K562 (cell line): ENCODE measurements around the gene ASB18. TPM values are rescaled to one million over a fixed set of nuclear protein-coding genes. Genes with fewer than 3 reads are reported as not detected.

Experiments
- ATAC-seq: fragments of 200-7000 bp; cut with Tn5 transposase; 3 replicates; pipeline ENCODE4 v1.9.1; 2020; ENCODE audit warnings: moderate library complexity
- BruUV-seq: library from RNA; stranded (reverse); fragments of 400-500 nt; replicated peaks from 2 replicates; lab custom pipeline; 2021; lab: Mats Ljungman, UMichigan
- CTCF ChIA-PET: fragments of 300-600 bp; formaldehyde crosslinking; extraction: SDS; loops from one replicate; lab custom pipeline; 2021; ENCODE audit warnings: low intra/inter-chr PET ratio; lab: Yijun Ruan, JAX
- POLR2A ChIA-PET: fragments of 300-600, 350-650 bp; sonication (Branson Sonifier 250); formaldehyde crosslinking; extraction: SDS; loops from one replicate; lab custom pipeline; 2021; ENCODE audit warnings: antibody characterized with exemption, inconsistent platforms; lab: Yijun Ruan, JAX
- DNase-seq, 4 experiments: peaks; one replicate each; pipeline versions ENCODE4 v3.0.0 to v3.0.0-alpha.2; 2011 to 2018; ENCODE audit warnings: low spot score in 3 of 4, mixed read lengths in 3 of 4; ENCODE audit errors: extremely low read depth in 1 of 4
- FAIRE-seq: peaks from 2 replicates; lab custom pipeline; 2011; peaks lifted over from hg19 to GRCh38; lab: Jason Lieb, UNC
- H2AFZ ChIP-seq: 2 replicates; pipeline ENCODE4 v1.6.0; 2011; ENCODE audit warnings: low read depth, low read length, control low read depth, inconsistent platforms
- H3K27ac ChIP-seq: fragments of 200-600 bp; 3 replicates; pipeline ENCODE4 v1.8.0; 2011; ENCODE audit warnings: low read depth, mild to moderate bottlenecking, control low read depth, inconsistent platforms, low read length, moderate library complexity, mixed read lengths; ENCODE audit errors: extremely low read depth
- H3K27me3 ChIP-seq, 2 experiments: fragments of 300-600 bp in 1 of 2; 2 replicates in 1 of 2; 3 replicates in 1 of 2; pipeline versions ENCODE4 v1.6.0 to v1.8.0; 2011; ENCODE audit warnings: inconsistent platforms in 2 of 2, low read length in 2 of 2, mild to moderate bottlenecking in 1 of 2, mixed read lengths in 1 of 2, moderate library complexity in 1 of 2; ENCODE audit not compliant: control insufficient read depth in 2 of 2, insufficient read depth in 2 of 2
- H3K36me3 ChIP-seq: fragments of 300-600 bp; 3 replicates; pipeline ENCODE4 v1.8.0; 2011; ENCODE audit warnings: mild to moderate bottlenecking, low read length, inconsistent platforms; ENCODE audit not compliant: control insufficient read depth, insufficient read depth
- H3K4me1 ChIP-seq, 2 experiments: fragments of 200-600 bp in 1 of 2; replicated peaks in 1 of 2; 2 replicates in 1 of 2; 3 replicates in 1 of 2; pipeline versions ENCODE4 v1.5.1 to v1.8.0; 2011; ENCODE audit warnings: inconsistent platforms in 2 of 2, low read length in 2 of 2, mild to moderate bottlenecking in 1 of 2, mixed read lengths in 1 of 2, moderate library complexity in 1 of 2; ENCODE audit not compliant: control insufficient read depth in 2 of 2, insufficient read depth in 2 of 2
- H3K4me2 ChIP-seq: 2 replicates; pipeline ENCODE4 v1.6.1; 2011; ENCODE audit warnings: low read length, control low read depth, inconsistent platforms, mixed read lengths; ENCODE audit not compliant: insufficient read depth
- H3K4me3 ChIP-seq: fragments of 200-600 bp; sonication (generic), shearing (Covaris generic); 2 replicates; pipeline ENCODE4 v1.5.1; 2016; ENCODE audit warnings: control low read depth, inconsistent platforms
- H3K79me2 ChIP-seq: fragments of 200-600 bp; 3 replicates; pipeline ENCODE4 v1.8.0; 2011; ENCODE audit warnings: low read length, inconsistent platforms; ENCODE audit not compliant: control insufficient read depth, insufficient read depth
- H3K9ac ChIP-seq, 2 experiments: 2 replicates each; pipeline versions ENCODE4 v1.6.0 to v1.6.1; 2011; ENCODE audit warnings: low read depth in 2 of 2, low read length in 2 of 2, control low read depth in 1 of 2, inconsistent platforms in 1 of 2, mild to moderate bottlenecking in 1 of 2, mixed read lengths in 1 of 2; ENCODE audit not compliant: insufficient read depth in 1 of 2
- H3K9me1 ChIP-seq: one replicate; pipeline ENCODE4 v1.6.0; 2011; ENCODE audit warnings: inconsistent platforms, mild to moderate bottlenecking, low read length, moderate library complexity; ENCODE audit not compliant: control insufficient read depth, insufficient read depth
- H3K9me3 ChIP-seq: replicated peaks from 2 replicates; pipeline ENCODE4 v1.5.1; 2011; ENCODE audit warnings: low read depth, low read length, inconsistent platforms; ENCODE audit not compliant: control insufficient read depth, insufficient read depth
- H4K20me1 ChIP-seq: replicated peaks from 2 replicates; pipeline ENCODE4 v1.6.1; 2011; ENCODE audit warnings: low read length, inconsistent platforms, mixed read lengths; ENCODE audit not compliant: control insufficient read depth, insufficient read depth
- ATF2 ChIP-seq: sonication (generic); formaldehyde crosslinking; IDR thresholded peaks from 2 replicates; pipeline ENCODE4 v1.8.1; 2022; ENCODE audit warnings: missing genetic modification reagents
- ATF7 ChIP-seq: fragments of 450-650 bp; IDR thresholded peaks from 2 replicates; pipeline ENCODE4 v1.7.1; 2014; ENCODE audit warnings: mild to moderate bottlenecking, moderate library complexity
- BRF2 ChIP-seq: IDR thresholded peaks from 3 replicates; pipeline ENCODE4 v1.6.1; 2011; ENCODE audit warnings: borderline replicate concordance, mild to moderate bottlenecking; ENCODE audit not compliant: insufficient read length, insufficient read depth
- E2F1 ChIP-seq: sonication (generic); formaldehyde crosslinking; IDR thresholded peaks from 2 replicates; pipeline ENCODE4 v1.8.1; 2023; ENCODE audit warnings: mild to moderate bottlenecking, missing genetic modification reagents, moderate library complexity
- ELF1 ChIP-seq: fragments of 200-800 bp; sonication (Bioruptor generic); IDR thresholded peaks from 2 replicates; pipeline ENCODE4 v1.6.1; 2016; ENCODE audit warnings: missing genetic modification characterization, missing compliant biosample characterization
- NR2C1 ChIP-seq, 2 experiments: fragments of 450-650 bp; IDR thresholded peaks; 2 replicates each; pipeline ENCODE4 v1.6.1; 2017; ENCODE audit warnings: mild to moderate bottlenecking in 2 of 2, antibody characterized with exemption in 1 of 2, inconsistent platforms in 1 of 2, missing compliant biosample characterization in 1 of 2, missing genetic modification characterization in 1 of 2
- POLR3G ChIP-seq: IDR thresholded peaks from 2 replicates; pipeline ENCODE4 v1.6.1; 2011; ENCODE audit not compliant: insufficient read length, insufficient replicate concordance; ENCODE audit errors: extremely low read depth
- PRMT5 ChIP-seq: sonication (generic); formaldehyde crosslinking; IDR thresholded peaks from 2 replicates; pipeline ENCODE4 v1.5.0; 2020; ENCODE audit warnings: missing genetic modification reagents
- PURB ChIP-seq: sonication (generic); formaldehyde crosslinking; IDR thresholded peaks from 2 replicates; pipeline ENCODE4 v1.9.0; 2021; ENCODE audit warnings: low read depth, mild to moderate bottlenecking, missing genetic modification reagents
- STAG1 ChIP-seq: sonication (generic); formaldehyde crosslinking; IDR thresholded peaks from 2 replicates; pipeline ENCODE4 v1.5.0; 2020; ENCODE audit warnings: missing genetic modification reagents, borderline replicate concordance
- ZNF133 ChIP-seq: fragments of 250-450 bp; sonication (Bioruptor Pico); IDR thresholded peaks from 2 replicates; pipeline ENCODE4 v1.4.0; 2020; ENCODE audit warnings: mild to moderate bottlenecking
- ZNF3 ChIP-seq: fragments of 250-450 bp; sonication (Bioruptor Pico); IDR thresholded peaks from 2 replicates; pipeline ENCODE4 v1.5.0; 2021; ENCODE audit warnings: mild to moderate bottlenecking, moderate library complexity
- ZNF445 ChIP-seq: fragments of 250-450 bp; sonication (Bioruptor Pico); IDR thresholded peaks from 2 replicates; pipeline ENCODE4 v1.4.0; 2020; ENCODE audit warnings: low read depth, mild to moderate bottlenecking, moderate library complexity
- ZNF785 ChIP-seq: fragments of 250-450 bp; sonication (Bioruptor Pico); IDR thresholded peaks from 2 replicates; pipeline ENCODE4 v1.4.0; 2020; ENCODE audit warnings: mild to moderate bottlenecking
- WGBS: fragments of 100-300 bp; shearing (Covaris generic); methylation state at CpG from one replicate; pipeline ENCODE4 v1.1.6; 2016; ENCODE audit warnings: low coverage, mixed read lengths; ENCODE audit not compliant: insufficient coverage; ENCODE audit errors: missing lambda C conversion rate; 5-methylcytosine and 5-hydroxymethylcytosine counted together
- in situ Hi-C: fragments of 300-500 bp; cut with MboI; formaldehyde crosslinking; loops from 4 replicates; pipeline ENCODE4 v1.15.0; 2018; ENCODE audit warnings: inconsistent platforms, mixed read lengths
- intact Hi-C: fragments of 100-400 bp; cut with micrococcal nuclease; formaldehyde crosslinking; loops from 2 replicates; pipeline ENCODE4 v1.14.2; 2022
- polyA plus RNA-seq, 8 experiments: library from polyadenylated mRNA; depleted of rRNA in 4 of 8; stranded (reverse) in 5 of 8; unstranded in 3 of 8; fragments of >200 nt; fragmentation: Nextera tagmentation in 2 of 8; fragmentation: Illumina TruSeq in 1 of 8; extraction: Ambion mirVana in 2 of 8; extraction: Trizol in 1 of 8; gene quantifications; 2 replicates each; pipeline versions ENCODE4 v1.2.1 to v1.2.3, GENCODE V29; 2011 to 2014; ENCODE audit warnings: inconsistent platforms in 1 of 8, missing spikeins in 1 of 8
- total RNA-seq, 7 experiments: library from RNA; depleted of rRNA in 6 of 7; stranded (reverse); fragments of >200 nt in 6 of 7; fragmentation: Illumina TruSeq in 2 of 7; extraction: Trizol in 2 of 7; gene quantifications; 2 replicates each; pipeline versions ENCODE4 v1.2.1 to v1.2.3, GENCODE V29; 2011 to 2021; ENCODE audit warnings: low replicate concordance in 1 of 7

ASB18 gene
- total and polyA plus RNA-seq, 9 of the 15 experiments (the other 6 are each of a cell fraction or from before 2014, with no cell fraction given), result not detected

GRCh38 chr2:236284208-236284607 is 20.0 kb upstream of the ASB18 start:
- no peak for TF ChIP-seq PURB
- TF ChIP-seq ELF1 (tag), result no peak
- Histone ChIP-seq H3K9ac (no peak overlapping the region), H3K9me1 (no peaks in the 10 kb centered on the region), H3K36me3 (no peaks in the 10 kb centered on the region), H3K27me3 (no peaks in the 10 kb centered on the region), H3K4me1 (no peaks in the 10 kb centered on the region), H2AFZ (no peak overlapping the region), H3K27ac (no peak overlapping the region), H3K4me3 (no peak overlapping the region), H3K4me2 (no peak overlapping the region), H3K79me2 (no peaks in the 10 kb centered on the region), H3K9me3 (no peaks in the 10 kb centered on the region), H4K20me1 (no peaks in the 10 kb centered on the region)
- in situ Hi-C loops, result no loop called here
- 0% methylated on average over 1 of the region's 1 CpG for WGBS
- DNase-seq (no peak), ATAC-seq (no peak), FAIRE-seq (no peak)
- intact Hi-C loops, result no loop called here
- ChIA-PET POLR2A (interaction anchor here (1.0 kb wide), 1 partner anchor 771 kb away, joined by 3 read pairs; no protein-coding TSS in a partner anchor), CTCF (no interaction called here)
- no TSS peak for BruUV-seq

GRCh38 chr2:236282406-236282805 is 18.2 kb upstream of the ASB18 start:
- 0% methylated on average over 1 of the region's 1 CpG for WGBS
- intact Hi-C loops (no loop called here), in situ Hi-C loops (no loop called here)
- ChIA-PET POLR2A (no interaction called here), CTCF (no interaction called here)
- H3K4me1 ChIP-seq, result no peaks in the 10 kb centered on the region
- H3K36me3 ChIP-seq, result no peaks in the 10 kb centered on the region
- no TSS peak for BruUV-seq
- no peaks in the 10 kb centered on the region for H3K9me1 ChIP-seq
- H3K27me3 ChIP-seq, result no peaks in the 10 kb centered on the region
- ATAC-seq, result no peak
- H3K4me3 ChIP-seq, result no peak overlapping the region
- FAIRE-seq, result no peak
- H3K79me2 ChIP-seq, result no peaks in the 10 kb centered on the region
- no peaks in the 10 kb centered on the region for H3K9me3 ChIP-seq
- DNase-seq, result no peak
- no peaks in the 10 kb centered on the region for H4K20me1 ChIP-seq
- no peak overlapping the region for H2AFZ ChIP-seq
- H3K4me2 ChIP-seq, result no peak overlapping the region
- H3K9ac ChIP-seq, result no peak overlapping the region
- no peak overlapping the region for H3K27ac ChIP-seq
- TF ChIP-seq POLR3G, result no peak
- no peak for TF ChIP-seq ZNF445 (CRISPR knock-in tag)
- TF ChIP-seq ATF7, result no peak
- TF ChIP-seq PRMT5, result no peak
- no peak for TF ChIP-seq ATF2 (CRISPR knock-in tag)
- TF ChIP-seq ZNF133 (CRISPR knock-in tag), result no peak
- no peak for TF ChIP-seq ZNF785 (CRISPR knock-in tag)
- TF ChIP-seq E2F1, result no peak
- no peak for TF ChIP-seq NR2C1 (IDR thresholded peaks at IDR 0.05)
- no peak for TF ChIP-seq NR2C1 (tag; IDR thresholded peaks at IDR 0.05)
- TF ChIP-seq STAG1 (CRISPR knock-in tag), result no peak
- no peak for TF ChIP-seq ZNF3 (CRISPR knock-in tag)
- no peak for TF ChIP-seq BRF2
